ENCODE data around the gene TMC3.

TMC3 gene

DNA sequence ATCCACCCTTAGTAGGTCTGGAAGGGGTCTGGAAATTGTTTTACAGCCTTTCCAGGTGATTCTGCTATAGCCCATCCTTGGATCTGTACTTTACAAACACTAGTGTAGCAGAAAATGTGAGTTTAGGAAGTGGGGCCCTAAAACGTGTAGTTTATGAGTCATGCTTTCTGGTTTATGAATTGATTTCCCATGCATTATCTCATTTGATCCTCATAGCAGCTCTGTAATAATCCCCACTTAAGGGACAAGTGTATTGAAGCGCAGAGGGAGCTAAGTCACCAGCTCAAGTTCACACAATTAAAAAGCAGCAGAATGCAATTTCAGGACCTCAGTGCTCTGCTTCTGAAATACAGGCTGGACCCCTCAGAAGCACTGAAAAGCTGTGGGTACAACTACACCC, 27.4 kb downstream of the TMC3 start:
- DNase-seq (ENCODE audit: low spot score) = no peak
- TF ChIP-seq, protein P1, sequence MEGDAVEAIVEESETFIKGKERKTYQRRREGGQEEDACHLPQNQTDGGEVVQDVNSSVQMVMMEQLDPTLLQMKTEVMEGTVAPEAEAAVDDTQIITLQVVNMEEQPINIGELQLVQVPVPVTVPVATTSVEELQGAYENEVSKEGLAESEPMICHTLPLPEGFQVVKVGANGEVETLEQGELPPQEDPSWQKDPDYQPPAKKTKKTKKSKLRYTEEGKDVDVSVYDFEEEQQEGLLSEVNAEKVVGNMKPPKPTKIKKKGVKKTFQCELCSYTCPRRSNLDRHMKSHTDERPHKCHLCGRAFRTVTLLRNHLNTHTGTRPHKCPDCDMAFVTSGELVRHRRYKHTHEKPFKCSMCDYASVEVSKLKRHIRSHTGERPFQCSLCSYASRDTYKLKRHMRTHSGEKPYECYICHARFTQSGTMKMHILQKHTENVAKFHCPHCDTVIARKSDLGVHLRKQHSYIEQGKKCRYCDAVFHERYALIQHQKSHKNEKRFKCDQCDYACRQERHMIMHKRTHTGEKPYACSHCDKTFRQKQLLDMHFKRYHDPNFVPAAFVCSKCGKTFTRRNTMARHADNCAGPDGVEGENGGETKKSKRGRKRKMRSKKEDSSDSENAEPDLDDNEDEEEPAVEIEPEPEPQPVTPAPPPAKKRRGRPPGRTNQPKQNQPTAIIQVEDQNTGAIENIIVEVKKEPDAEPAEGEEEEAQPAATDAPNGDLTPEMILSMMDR (IDR thresholded peaks at IDR 0.05; ENCODE audit: extremely low read depth, insufficient read depth, missing control alignments) = no peak
- in situ Hi-C loops (cut with MboI; ENCODE audit: low pct_unique_long_range_greater_than_20kb, low sequenced_read_pairs, unreplicated experiment) = no loop called here

DNA sequence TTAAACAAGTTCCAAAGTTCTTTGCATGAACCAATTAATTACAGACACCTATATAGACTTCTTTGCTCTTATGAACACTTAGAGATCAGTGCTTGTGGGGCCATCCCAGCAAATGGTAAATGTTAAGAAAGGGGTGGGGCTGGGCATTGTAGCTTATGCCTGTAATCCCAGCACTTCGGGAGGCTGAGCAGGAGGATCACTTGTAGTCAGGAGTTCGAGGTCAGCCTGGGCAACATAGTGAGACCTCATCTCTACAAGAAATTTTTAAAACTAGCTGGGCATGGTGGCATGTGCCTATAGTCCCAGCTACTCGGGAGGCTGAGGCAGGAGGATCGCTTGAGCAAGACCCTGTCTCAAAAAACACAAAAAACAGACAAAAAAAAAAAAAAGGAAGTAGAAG, 30.6 kb downstream of the TMC3 start:
- TF ChIP-seq, protein P1 (IDR thresholded peaks at IDR 0.05; ENCODE audit: extremely low read depth, insufficient read depth, missing control alignments) = no peak
- in situ Hi-C loops (cut with MboI; ENCODE audit: low pct_unique_long_range_greater_than_20kb, low sequenced_read_pairs, unreplicated experiment) = no loop called here
- DNase-seq (ENCODE audit: low spot score) = no peak

DNA sequence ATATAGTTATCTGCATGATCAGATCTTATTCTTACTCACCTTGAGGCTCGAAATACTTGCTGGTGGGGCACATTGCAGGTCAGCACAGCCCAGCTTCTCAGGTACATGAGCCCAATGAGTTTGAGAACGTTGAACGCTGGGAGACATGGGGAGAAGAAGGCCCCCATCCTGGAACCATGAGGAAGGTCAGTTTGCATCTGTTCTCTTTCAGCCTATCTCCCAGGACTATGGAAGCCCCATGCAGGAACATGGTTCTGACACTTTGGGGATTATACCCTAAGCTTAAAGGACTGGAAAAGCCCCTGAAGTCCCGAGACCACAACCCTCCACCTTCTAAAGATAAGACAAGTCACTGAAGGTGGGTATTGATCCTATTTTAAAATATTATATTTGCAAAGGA, 32.7 kb downstream of the TMC3 start:
- TF ChIP-seq, protein P1 (IDR thresholded peaks at IDR 0.05; ENCODE audit: extremely low read depth, insufficient read depth, missing control alignments) = no peak
- DNase-seq (ENCODE audit: low spot score) = no peak
- in situ Hi-C loops (cut with MboI; ENCODE audit: low pct_unique_long_range_greater_than_20kb, low sequenced_read_pairs, unreplicated experiment) = no loop called here

DNA sequence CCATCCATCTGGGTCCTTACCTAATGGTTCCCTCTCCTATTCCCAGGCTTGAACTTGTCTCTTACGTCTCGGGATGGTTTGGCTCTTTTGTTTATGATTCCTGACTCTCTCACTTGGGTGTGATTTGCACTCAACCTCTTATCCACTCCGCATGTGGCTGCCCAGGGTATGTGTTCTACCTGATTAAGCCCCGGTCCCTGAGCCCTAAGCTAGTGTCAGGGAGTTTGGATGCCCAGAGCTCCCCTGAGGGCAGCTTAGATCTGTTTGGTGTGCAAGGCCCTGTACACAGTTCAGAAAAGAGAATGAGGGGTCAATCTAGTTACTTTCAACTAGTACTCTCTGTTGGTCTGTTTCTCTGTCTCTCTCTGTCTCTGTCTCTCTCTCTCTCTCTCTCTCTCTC, 34.2 kb downstream of the TMC3 start:
- no peak for DNase-seq (ENCODE audit: low spot score)
- TF ChIP-seq, protein P1 (IDR thresholded peaks at IDR 0.05; ENCODE audit: extremely low read depth, insufficient read depth, missing control alignments) = no peak
- in situ Hi-C loops (cut with MboI; ENCODE audit: low pct_unique_long_range_greater_than_20kb, low sequenced_read_pairs, unreplicated experiment) = loop anchor here (5.0 kb wide), 1 partner anchor 63 kb away; no protein-coding TSS in a partner anchor

DNA sequence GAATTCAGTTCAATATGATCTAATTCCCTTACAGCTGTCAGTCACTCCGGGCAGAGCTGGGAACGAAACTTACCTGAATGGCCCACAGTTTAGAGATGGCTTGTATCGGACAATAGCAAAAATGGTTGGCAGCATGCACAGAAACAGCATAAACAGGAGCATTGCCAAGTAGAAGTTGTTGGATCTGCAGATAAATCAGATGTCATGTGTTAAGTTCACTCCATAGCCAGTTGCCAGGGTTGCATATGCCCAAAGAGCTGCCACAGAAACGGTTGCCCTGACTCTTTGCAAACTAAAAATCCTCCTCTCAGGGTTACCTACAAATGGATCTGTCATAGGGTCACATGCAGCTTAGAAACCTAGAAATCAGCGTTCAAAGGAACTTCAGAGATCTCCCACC, 34.7 kb downstream of the TMC3 start:
- DNase-seq (ENCODE audit: low spot score) = no peak
- TF ChIP-seq, protein P1 (IDR thresholded peaks at IDR 0.05; ENCODE audit: extremely low read depth, insufficient read depth, missing control alignments) = no peak
- in situ Hi-C loops (cut with MboI; ENCODE audit: low pct_unique_long_range_greater_than_20kb, low sequenced_read_pairs, unreplicated experiment) = loop anchor here (5.0 kb wide), 1 partner anchor 62 kb away; no protein-coding TSS in a partner anchor

DNA sequence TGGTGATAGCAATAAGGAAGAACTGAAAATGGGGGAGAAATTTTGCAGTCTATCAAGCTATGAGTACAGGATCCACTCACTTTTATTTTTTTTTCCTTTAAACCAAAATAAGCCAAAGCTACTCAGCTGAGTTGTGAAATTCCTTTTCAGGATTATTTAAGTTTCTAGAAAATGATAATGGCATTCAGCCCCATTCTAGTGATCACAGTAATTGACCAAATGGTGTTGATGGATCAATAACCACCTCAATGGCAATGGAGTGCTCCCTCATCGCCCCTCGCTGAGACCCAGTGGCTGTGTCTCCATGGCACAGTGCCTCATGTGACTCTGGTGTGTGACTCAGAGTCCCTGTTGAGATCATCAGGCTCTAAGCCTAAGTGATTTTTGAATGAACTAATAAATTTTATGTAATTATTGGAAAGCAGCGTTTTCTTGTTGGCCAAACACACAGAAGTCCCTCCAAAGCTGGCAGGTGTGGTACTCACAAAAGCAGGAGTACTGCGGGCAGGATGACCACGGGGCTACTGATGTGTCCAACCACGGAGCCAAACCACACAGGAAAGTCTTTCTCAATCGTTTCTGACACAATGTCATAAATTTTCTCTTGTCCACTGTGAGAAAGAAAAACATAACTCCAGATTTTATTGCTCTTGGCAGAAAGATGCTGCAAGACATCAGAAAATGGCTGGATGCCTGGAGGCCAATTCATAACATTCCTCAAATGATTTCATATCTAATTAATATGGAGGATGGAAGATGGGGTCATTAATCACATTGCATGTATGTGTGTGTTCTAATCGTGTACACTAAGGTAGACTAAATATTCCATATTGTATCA, 35.6 kb downstream of the TMC3 start:
- TF ChIP-seq, protein P1 (IDR thresholded peaks at IDR 0.05; ENCODE audit: extremely low read depth, insufficient read depth, missing control alignments) = no peak
- in situ Hi-C loops (cut with MboI; ENCODE audit: low pct_unique_long_range_greater_than_20kb, low sequenced_read_pairs, unreplicated experiment) = loop anchor here (5.0 kb wide), 1 partner anchor 61 kb away; no protein-coding TSS in a partner anchor
- no peak for DNase-seq (ENCODE audit: low spot score)
